H1 (cell line): Measurements from ENCODE around the gene MAPT. TPM values are rescaled to one million over a fixed set of nuclear protein-coding genes. Genes with fewer than 3 reads are reported as not detected.

ENCODE experiments used
- CTCF ChIA-PET: fragments of 300-600 bp; sonication (Branson Sonifier 250); formaldehyde crosslinking; loops from one replicate; lab custom pipeline; 2021; ENCODE audit not compliant: partially characterized antibody; lab: Charles Lee
- POLR2A ChIA-PET: fragments of 300-600 bp; sonication (Branson Sonifier 250); formaldehyde crosslinking; loops from one replicate; lab custom pipeline; 2021; ENCODE audit warnings: inconsistent platforms; ENCODE audit not compliant: partially characterized antibody; lab: Charles Lee
- DNase-seq, 2 experiments: peaks; one replicate each; pipeline versions ENCODE4 v3.0.0 to v3.0.0-alpha.2; 2010 to 2022; ENCODE audit warnings: low spot score in 2 of 2, low read depth in 1 of 2, mixed read lengths in 1 of 2
- FAIRE-seq: peaks from 2 replicates; lab custom pipeline; 2011; peaks lifted over from hg19 to GRCh38; lab: Jason Lieb, UNC
- H2AFZ ChIP-seq: 2 replicates; pipeline ENCODE4 v1.8.1; 2012; ENCODE audit warnings: low read length, inconsistent platforms
- H2AK5ac ChIP-seq: 2 replicates; pipeline ENCODE4 v1.6.1; 2013; ENCODE audit warnings: low read depth, low read length
- H2BK120ac ChIP-seq: replicated peaks from 2 replicates; pipeline ENCODE3; 2013; ENCODE audit warnings: low read depth, low read length, inconsistent platforms
- H2BK12ac ChIP-seq: 2 replicates; pipeline ENCODE4 v1.6.1; 2013; ENCODE audit warnings: low read depth, low read length
- H2BK15ac ChIP-seq: 2 replicates; pipeline ENCODE4 v1.6.1; 2013; ENCODE audit warnings: low read length
- H2BK20ac ChIP-seq: 2 replicates; pipeline ENCODE4 v1.6.1; 2013; ENCODE audit warnings: low read length
- H2BK5ac ChIP-seq: 2 replicates; pipeline ENCODE4 v1.6.1; 2013; ENCODE audit warnings: low read depth, low read length
- H3K14ac ChIP-seq: 2 replicates; pipeline ENCODE4 v1.6.1; 2013; ENCODE audit warnings: inconsistent platforms; ENCODE audit not compliant: insufficient read length
- H3K18ac ChIP-seq: 2 replicates; pipeline ENCODE4 v1.6.1; 2013; ENCODE audit warnings: low read length; ENCODE audit errors: extremely low read depth
- H3K23ac ChIP-seq: 2 replicates; pipeline ENCODE4 v1.6.1; 2013; ENCODE audit warnings: inconsistent platforms; ENCODE audit not compliant: insufficient read length
- H3K23me2 ChIP-seq: 2 replicates; pipeline ENCODE4 v1.6.1; 2013; ENCODE audit warnings: low read depth, low read length
- H3K27ac ChIP-seq: 2 replicates; pipeline ENCODE4 v1.6.1; 2011; ENCODE audit warnings: low read depth, low read length, inconsistent platforms
- H3K27me3 ChIP-seq, 4 experiments: replicated peaks in 1 of 4; 1 replicate in 1 of 4; 2 replicates in 3 of 4; pipeline versions ENCODE4 v1.6.1 to v1.8.1; 2011 to 2013; ENCODE audit warnings: low read length in 3 of 4, mild to moderate bottlenecking in 3 of 4, inconsistent platforms in 2 of 4, mixed read lengths in 2 of 4, moderate library complexity in 1 of 4; ENCODE audit not compliant: control insufficient read depth in 3 of 4, insufficient read depth in 3 of 4; ENCODE audit errors: extremely low read depth in 1 of 4
- H3K36me3 ChIP-seq, 4 experiments: 2 replicates each; pipeline versions ENCODE4 v1.6.1 to v1.8.1; 2011 to 2013; ENCODE audit warnings: mild to moderate bottlenecking in 4 of 4, low read length in 3 of 4, moderate library complexity in 2 of 4, control low read depth in 1 of 4, inconsistent platforms in 1 of 4; ENCODE audit not compliant: insufficient read depth in 4 of 4, control insufficient read depth in 2 of 4
- H3K4ac ChIP-seq: replicated peaks from 2 replicates; pipeline ENCODE3; 2013; ENCODE audit warnings: low read length, low read depth, mixed read lengths, inconsistent platforms; ENCODE audit not compliant: insufficient read length
- H3K4me1 ChIP-seq, 4 experiments: replicated peaks in 1 of 4; 1 replicate in 1 of 4; 2 replicates in 3 of 4; pipeline versions ENCODE4 v1.6.1 to v1.8.1; 2011 to 2013; ENCODE audit warnings: low read length in 3 of 4, inconsistent platforms in 2 of 4, mixed read lengths in 1 of 4; ENCODE audit not compliant: insufficient read depth in 4 of 4, control insufficient read depth in 3 of 4
- H3K4me2 ChIP-seq, 2 experiments: 2 replicates each; pipeline versions ENCODE4 v1.6.1 to v1.8.1; 2011 to 2013; ENCODE audit warnings: low read depth in 2 of 2, low read length in 2 of 2, control low read depth in 1 of 2, inconsistent platforms in 1 of 2, mild to moderate bottlenecking in 1 of 2; ENCODE audit not compliant: insufficient read depth in 1 of 2
- H3K4me3 ChIP-seq, 4 experiments: fragments of 200-600, 300-600 bp in 1 of 4; sonication (generic), shearing (Covaris generic), sonication (Bioruptor Twin) in 1 of 4; 2 replicates each; pipeline versions ENCODE4 v1.5.1 to v1.8.1; 2011 to 2016; ENCODE audit warnings: low read length in 4 of 4, low read depth in 3 of 4, control low read depth in 2 of 4, inconsistent platforms in 2 of 4, mild to moderate bottlenecking in 2 of 4, mixed read lengths in 1 of 4, moderate library complexity in 1 of 4; ENCODE audit not compliant: insufficient read depth in 2 of 4; ENCODE audit errors: extremely low read depth in 1 of 4
- H3K56ac ChIP-seq: replicated peaks from 2 replicates; pipeline ENCODE3; 2013; ENCODE audit warnings: low read depth, mild to moderate bottlenecking, mixed read lengths, low read length, inconsistent platforms; ENCODE audit not compliant: insufficient read length
- H3K79me1 ChIP-seq: 2 replicates; pipeline ENCODE4 v1.6.1; 2013; ENCODE audit warnings: low read depth, low read length, control low read depth
- H3K79me2 ChIP-seq, 2 experiments: 2 replicates each; pipeline versions ENCODE4 v1.6.1 to v1.8.1; 2012 to 2013; ENCODE audit warnings: low read length in 2 of 2, mild to moderate bottlenecking in 2 of 2, inconsistent platforms in 1 of 2; ENCODE audit not compliant: insufficient read depth in 2 of 2, control insufficient read depth in 1 of 2
- H3K9ac ChIP-seq, 4 experiments: replicated peaks in 1 of 4; 1 replicate in 1 of 4; 2 replicates in 3 of 4; pipeline versions ENCODE4 v1.6.1 to v1.8.1; 2011 to 2013; ENCODE audit warnings: low read depth in 3 of 4, low read length in 3 of 4, control low read depth in 2 of 4, mild to moderate bottlenecking in 2 of 4, moderate library complexity in 2 of 4, inconsistent platforms in 1 of 4; ENCODE audit errors: extremely low read depth in 1 of 4
- H3K9me3 ChIP-seq, 2 experiments: 2 replicates each; pipeline versions ENCODE4 v1.6.1 to v1.8.1; 2012 to 2013; ENCODE audit warnings: mild to moderate bottlenecking in 2 of 2, moderate library complexity in 2 of 2, control low read depth in 1 of 2, inconsistent platforms in 1 of 2, low read depth in 1 of 2, low read length in 1 of 2, mixed read lengths in 1 of 2; ENCODE audit not compliant: insufficient read depth in 2 of 2
- H4K20me1 ChIP-seq, 2 experiments: replicated peaks in 1 of 2; 2 replicates each; pipeline versions ENCODE3 to v1.8.1; 2011 to 2013; ENCODE audit warnings: inconsistent platforms in 2 of 2, low read length in 2 of 2, mild to moderate bottlenecking in 1 of 2; ENCODE audit not compliant: insufficient read depth in 2 of 2, control insufficient read depth in 1 of 2
- H4K5ac ChIP-seq: 2 replicates; pipeline ENCODE4 v1.6.1; 2013; ENCODE audit warnings: low read length, low read depth, mixed read lengths, inconsistent platforms; ENCODE audit not compliant: insufficient read length
- H4K8ac ChIP-seq: 2 replicates; pipeline ENCODE4 v1.8.0; 2013; ENCODE audit warnings: mild to moderate bottlenecking, moderate library complexity, low read length, inconsistent platforms; ENCODE audit not compliant: insufficient read depth; ENCODE audit errors: extremely low read depth
- H4K91ac ChIP-seq: replicated peaks from 2 replicates; pipeline ENCODE3; 2013; ENCODE audit warnings: low read length, mixed read lengths, inconsistent platforms; ENCODE audit not compliant: insufficient read length
- JUND ChIP-seq: IDR thresholded peaks from 2 replicates; pipeline ENCODE4 v1.6.1; 2011; ENCODE audit warnings: mild to moderate bottlenecking, improper control_type of control experiment, low read length
- WGBS, 2 experiments: shearing (Covaris generic) in 1 of 2; methylation state at CpG; one replicate each; pipeline versions ENCODE4 v1.1.6 to v1.1.7; 2013 to 2015; ENCODE audit warnings: low lambda C conversion rate in 2 of 2, mixed read lengths in 2 of 2, inconsistent platforms in 1 of 2, low coverage in 1 of 2, missing lambda C conversion rate in 1 of 2; ENCODE audit not compliant: insufficient replicate concordance in 2 of 2, insufficient coverage in 1 of 2, insufficient read length in 1 of 2; ENCODE audit errors: extremely low coverage in 1 of 2, missing lambda C conversion rate in 1 of 2; 5-methylcytosine and 5-hydroxymethylcytosine counted together
- polyA plus RNA-seq, 7 experiments: library from polyadenylated mRNA; depleted of rRNA in 3 of 7; stranded (reverse) in 5 of 7; unstranded in 2 of 7; fragments of >200 nt in 5 of 7; fragments of 200-250 nt in 2 of 7; gene quantifications; 1 replicate in 5 of 7; 2 replicates in 1 of 7; 4 replicates in 1 of 7; pipeline versions ENCODE4 v1.2.1 to v1.2.3, GENCODE V29; 2011 to 2013; ENCODE audit warnings: missing spikeins in 2 of 7, mixed read lengths in 2 of 7
- total RNA-seq: library from RNA; stranded (reverse); fragmentation: NEBNext Ultra II Directional; extraction: Animal tissue kit (Norgen Biotek cat#: 25700); gene quantifications from 2 replicates; pipeline ENCODE4 v1.2.1, GENCODE V29; 2021

The MAPT gene
- total and polyA plus RNA-seq, 2 of the 8 experiments (the other 6 are each of a cell fraction or from before 2014, with no cell fraction given), result 0.54 to 1.7 TPM

DNA sequence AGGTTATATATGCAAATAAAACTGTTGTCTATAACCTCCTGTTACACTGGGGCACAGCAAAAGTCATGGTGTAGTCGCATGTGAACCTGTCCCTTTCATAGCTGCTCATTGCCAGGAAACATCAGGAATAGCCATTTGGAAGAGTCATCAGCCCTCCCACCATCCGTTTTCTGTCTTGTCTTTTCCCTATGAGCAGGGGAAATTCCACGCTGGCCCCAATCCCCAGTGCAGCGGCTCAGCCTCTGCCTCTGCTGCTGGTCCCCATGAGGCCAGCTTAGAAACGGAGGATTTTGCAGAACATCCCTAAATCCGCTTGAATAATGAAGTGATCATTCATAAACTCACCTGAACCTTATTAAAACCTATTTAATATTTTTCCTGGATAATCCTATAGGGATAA is 10.5 kb downstream of the MAPT start:
- Histone ChIP-seq H3K4me2 (no peak overlapping the region), H3K36me3 (no peaks in the 10 kb centered on the region), H3K79me2 (no peaks in the 10 kb centered on the region), H4K5ac (no peak overlapping the region), H3K18ac (no peak overlapping the region), H3K4me3 (no peak overlapping the region), H3K14ac (no peak overlapping the region), H2BK15ac (no peak overlapping the region), H3K56ac (no peak overlapping the region), H4K91ac (no peak overlapping the region)
- 83% methylated on average over 6 of the region's 6 CpGs; no CpG with 5 or more reads in 1 of the 2 experiments for WGBS, 2 experiments
- DNase-seq (no peak), FAIRE-seq (no peak)
- TF ChIP-seq JUND, result no peak
- TF ChIP-seq, all 59 proteins: peak for 0
- no peak overlapping the region for H3K27ac ChIP-seq
- no peaks in the 10 kb centered on the region for H3K9me3 ChIP-seq
- peaks cover 0 to 2% (median 1%) of the 10 kb centered on the region in 4 experiments; a peak in 5 of 7 replicates for H3K27me3 ChIP-seq
- H3K4ac ChIP-seq, result no peak overlapping the region
- H2BK120ac ChIP-seq, result no peak overlapping the region
- H2AK5ac ChIP-seq, result no peak overlapping the region
- no peaks in the 10 kb centered on the region for H3K79me1 ChIP-seq
- CTCF ChIA-PET, result interaction anchor here (0.9 to 1.7 kb wide), 4 partner anchors 10 to 256 kb away, joined by 3 read pairs; partner anchors contain the start of gene MAPT
- H3K23ac ChIP-seq, result no peak overlapping the region
- peaks cover 0 to 7% (median 4%) of the 10 kb centered on the region in 4 experiments for H3K4me1 ChIP-seq
- H2BK5ac ChIP-seq, result no peak overlapping the region
- no peak overlapping the region for H3K9ac ChIP-seq
- no peak overlapping the region for H2BK20ac ChIP-seq
- no peak overlapping the region for H2AFZ ChIP-seq
- H4K8ac ChIP-seq, result no peak overlapping the region
- POLR2A ChIA-PET, result interaction anchor here (0.6 kb wide), 1 partner anchor 28 kb away, joined by 3 read pairs; no protein-coding TSS in a partner anchor
- H2BK12ac ChIP-seq, result no peak overlapping the region
- H4K20me1 ChIP-seq, result no peaks in the 10 kb centered on the region
- H3K23me2 ChIP-seq, result no peaks in the 10 kb centered on the region
